AG09319 (cell line): ENCODE results near the gene STX11.

Experiments used
- DNase-seq: peaks from one replicate; pipeline ENCODE4 v3.0.0-alpha.2; 2010; ENCODE audit warnings: low read depth; ENCODE audit errors: extremely low read depth
- TF ChIP-seq, protein P1 (sequence below): IDR thresholded peaks from 2 replicates; pipeline ENCODE4 v1.5.1; 2011; ENCODE audit warnings: low read depth, mild to moderate bottlenecking, inconsistent platforms, low read length, moderate library complexity

STX11 gene

DNA sequence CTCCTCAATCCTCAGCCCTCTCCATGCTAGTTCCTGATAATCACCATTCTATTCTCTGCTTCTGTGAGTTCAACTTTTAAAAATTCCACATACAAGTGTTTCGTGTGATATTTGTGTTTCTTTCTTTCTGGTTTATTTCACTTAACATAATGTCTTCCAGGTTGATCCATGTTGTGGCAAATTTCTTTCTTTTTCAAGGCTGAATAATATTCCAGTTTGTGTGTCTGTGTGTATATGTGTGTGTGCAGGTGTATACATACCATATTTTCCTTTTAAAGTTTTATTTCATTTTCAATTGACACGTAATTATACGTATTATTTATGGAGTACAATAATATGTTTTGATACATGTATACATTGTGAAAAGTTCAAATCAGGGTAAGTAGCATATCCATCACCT is 35.1 kb upstream of the STX11 start:
- DNase-seq = no peak
- TF ChIP-seq, protein P1, sequence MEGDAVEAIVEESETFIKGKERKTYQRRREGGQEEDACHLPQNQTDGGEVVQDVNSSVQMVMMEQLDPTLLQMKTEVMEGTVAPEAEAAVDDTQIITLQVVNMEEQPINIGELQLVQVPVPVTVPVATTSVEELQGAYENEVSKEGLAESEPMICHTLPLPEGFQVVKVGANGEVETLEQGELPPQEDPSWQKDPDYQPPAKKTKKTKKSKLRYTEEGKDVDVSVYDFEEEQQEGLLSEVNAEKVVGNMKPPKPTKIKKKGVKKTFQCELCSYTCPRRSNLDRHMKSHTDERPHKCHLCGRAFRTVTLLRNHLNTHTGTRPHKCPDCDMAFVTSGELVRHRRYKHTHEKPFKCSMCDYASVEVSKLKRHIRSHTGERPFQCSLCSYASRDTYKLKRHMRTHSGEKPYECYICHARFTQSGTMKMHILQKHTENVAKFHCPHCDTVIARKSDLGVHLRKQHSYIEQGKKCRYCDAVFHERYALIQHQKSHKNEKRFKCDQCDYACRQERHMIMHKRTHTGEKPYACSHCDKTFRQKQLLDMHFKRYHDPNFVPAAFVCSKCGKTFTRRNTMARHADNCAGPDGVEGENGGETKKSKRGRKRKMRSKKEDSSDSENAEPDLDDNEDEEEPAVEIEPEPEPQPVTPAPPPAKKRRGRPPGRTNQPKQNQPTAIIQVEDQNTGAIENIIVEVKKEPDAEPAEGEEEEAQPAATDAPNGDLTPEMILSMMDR = no peak

- TF ChIP-seq, protein P1 = no peak
- no peak for DNase-seq
These were observed 30.9 kb upstream of the STX11 start for GRCh38 chr6:144119376-144119775.

- TF ChIP-seq, protein P1 = no peak
- no peak for DNase-seq
These were observed 27.5 kb upstream of the STX11 start for GRCh38 chr6:144122861-144123260.

DNA sequence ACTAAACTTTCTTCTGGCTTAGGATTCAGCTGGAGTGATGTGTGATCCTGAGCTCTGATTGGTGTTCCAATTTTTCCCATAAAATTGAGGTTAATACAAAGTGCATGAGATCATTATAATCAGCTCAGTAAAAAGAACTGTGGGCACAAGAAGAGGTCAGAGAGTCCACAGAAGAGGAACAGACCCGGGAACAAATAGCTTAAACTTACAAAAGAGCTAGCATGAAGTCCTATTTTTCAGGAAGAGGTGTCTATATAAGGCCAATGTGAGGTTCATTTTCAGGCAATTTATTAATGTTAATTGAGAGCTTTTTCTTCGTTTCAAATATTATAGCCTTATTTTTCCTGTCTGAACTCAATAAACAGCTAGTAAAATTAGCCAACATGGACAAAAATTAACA is 26.9 kb upstream of the STX11 start:
- TF ChIP-seq, protein P1 = no peak
- DNase-seq = no peak

- TF ChIP-seq, protein P1 = no peak
- DNase-seq = no peak
These were observed 26.5 kb upstream of the STX11 start for GRCh38 chr6:144123836-144124235.

DNA sequence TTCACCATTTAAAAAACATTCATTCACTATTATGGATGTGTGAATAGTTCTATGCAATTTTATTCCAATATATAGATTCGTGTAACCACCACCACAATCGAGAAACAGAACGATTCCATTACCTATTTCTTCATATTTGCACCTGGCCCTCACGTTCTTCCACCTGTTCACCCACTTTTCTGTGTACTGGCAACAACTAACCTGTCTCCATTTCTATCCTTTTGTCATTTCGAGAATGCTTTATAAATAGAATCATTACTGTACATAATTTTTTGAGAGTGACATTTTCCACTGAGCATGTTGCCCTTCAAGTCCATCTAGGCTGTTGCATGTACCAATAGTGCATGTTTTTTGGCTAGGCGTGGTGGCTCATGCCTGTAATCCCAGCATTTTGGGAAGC is 23.2 kb upstream of the STX11 start:
- DNase-seq = no peak
- TF ChIP-seq, protein P1 = no peak

GRCh38 chr6:144129469-144129868 is 20.8 kb upstream of the STX11 start:
- TF ChIP-seq, protein P1 = no peak
- no peak for DNase-seq
